PC-3 (cell line): ENCODE results near the gene GIMAP8. TPM values are rescaled to one million over a fixed set of nuclear protein-coding genes. Genes with fewer than 3 reads are reported as not detected.

ENCODE experiments used
- ATAC-seq: fragments of 200-7000 bp; cut with Tn5 transposase; 2 replicates; pipeline ENCODE4 v1.9.1; 2020; ENCODE audit warnings: mild to moderate bottlenecking, moderate library complexity
- BruUV-seq: library from RNA; stranded (reverse); fragments of 400-500 nt; replicated peaks from 2 replicates; lab custom pipeline; 2021; lab: Mats Ljungman, UMichigan
- CTCF ChIA-PET: fragments of 300-600 bp; sonication (Branson Sonifier 250); formaldehyde crosslinking; loops from one replicate; lab custom pipeline; 2022; ENCODE audit warnings: antibody characterized with exemption; lab: Charles Lee
- POLR2A ChIA-PET: fragments of 300-600 bp; sonication (Branson Sonifier 250); formaldehyde crosslinking; loops from one replicate; lab custom pipeline; 2022; ENCODE audit warnings: antibody characterized with exemption; ENCODE audit not compliant: unreplicated experiment; lab: Charles Lee
- DNase-seq: peaks from one replicate; pipeline ENCODE4 v3.0.0-alpha.2; 2015
- H2AFZ ChIP-seq: fragments of 300-600 bp; sonication (generic); 2 replicates; pipeline ENCODE4 v1.6.0; 2016; ENCODE audit warnings: antibody characterized with exemption, low read length
- H3F3A ChIP-seq: fragments of 300-600 bp; sonication (generic); one replicate; pipeline ENCODE4 v1.6.0; 2017; ENCODE audit warnings: antibody characterized with exemption, low read length, control low read depth, mild to moderate bottlenecking; ENCODE audit not compliant: unreplicated experiment
- H3K27ac ChIP-seq: fragments of 300-600 bp; sonication (generic); 2 replicates; pipeline ENCODE4 v1.5.1; 2016; ENCODE audit warnings: mild to moderate bottlenecking, low read length
- H3K27me3 ChIP-seq: fragments of 300-600 bp; sonication (generic); 2 replicates; pipeline ENCODE4 v1.6.1; 2016; ENCODE audit warnings: low read length, mixed read lengths
- H3K36me3 ChIP-seq: fragments of 300-600 bp; sonication (generic); 2 replicates; pipeline ENCODE4 v1.6.1; 2016; ENCODE audit warnings: low read depth, mixed run types, low read length, mixed read lengths
- H3K4me1 ChIP-seq: fragments of 300-600 bp; sonication (generic); 2 replicates; pipeline ENCODE4 v1.5.1; 2016; ENCODE audit warnings: low read length; ENCODE audit not compliant: insufficient read depth
- H3K4me2 ChIP-seq: fragments of 300-600 bp; sonication (generic); 2 replicates; pipeline ENCODE4 v1.6.0; 2016; ENCODE audit warnings: low read length
- H3K4me3 ChIP-seq: fragments of 300-600 bp; sonication (generic); 2 replicates; pipeline ENCODE4 v1.5.1; 2016; ENCODE audit warnings: mild to moderate bottlenecking, low read length, mixed read lengths
- H3K79me2 ChIP-seq: fragments of 300-600 bp; sonication (generic); 2 replicates; pipeline ENCODE4 v1.6.1; 2017; ENCODE audit warnings: low read length, mixed read lengths
- H3K9ac ChIP-seq: fragments of 300-600 bp; sonication (generic); 2 replicates; pipeline ENCODE4 v1.6.0; 2016; ENCODE audit warnings: mild to moderate bottlenecking, low read length
- H3K9me2 ChIP-seq: fragments of 300-600 bp; sonication (generic); replicated peaks from 2 replicates; pipeline ENCODE4 v1.6.1; 2016; ENCODE audit warnings: mixed run types, low read length, mixed read lengths
- H3K9me3 ChIP-seq: fragments of 300-600 bp; sonication (generic); 2 replicates; pipeline ENCODE4 v1.6.1; 2016; ENCODE audit warnings: low read length, mixed read lengths
- H4K20me1 ChIP-seq: fragments of 300-600 bp; sonication (generic); 2 replicates; pipeline ENCODE4 v1.6.1; 2016; ENCODE audit warnings: low read length, mixed read lengths
- EZH2 ChIP-seq: fragments of 300-600 bp; sonication (generic); IDR thresholded peaks from one replicate; pipeline ENCODE4 v1.6.1; 2017; ENCODE audit warnings: antibody characterized with exemption, mild to moderate bottlenecking, low read length; ENCODE audit not compliant: unreplicated experiment
- EZH2phosphoT487 ChIP-seq: fragments of 300-600 bp; sonication (generic); IDR thresholded peaks from 2 replicates; pipeline ENCODE4 v1.6.1; 2018; ENCODE audit warnings: mild to moderate bottlenecking, antibody characterized with exemption, low read length, borderline replicate concordance
- intact Hi-C: fragments of 100-400 bp; cut with micrococcal nuclease; formaldehyde crosslinking; loops from 2 replicates; pipeline ENCODE4 v1.9.0; 2023
- total RNA-seq: library from RNA; depleted of rRNA; stranded (reverse); fragments of >200 nt; gene quantifications from 2 replicates; pipeline ENCODE4 v1.2.3, GENCODE V29; 2014
- TF ChIP-seq, protein P1 (sequence below): fragments of 300-600 bp; sonication (generic); conservative IDR thresholded peaks from 2 replicates; pipeline ENCODE4 v1.5.1; 2017; ENCODE audit warnings: antibody characterized with exemption, low read depth, mild to moderate bottlenecking, low read length

GIMAP8 gene
- total RNA-seq, 1 experiment from 2014 or later: not detected

GRCh38 chr7:150458235-150458634 is 7.8 kb downstream of the GIMAP8 start:
- TF ChIP-seq EZH2phosphoT487 (no peak), EZH2 (no peak)
- TF ChIP-seq, protein P1, sequence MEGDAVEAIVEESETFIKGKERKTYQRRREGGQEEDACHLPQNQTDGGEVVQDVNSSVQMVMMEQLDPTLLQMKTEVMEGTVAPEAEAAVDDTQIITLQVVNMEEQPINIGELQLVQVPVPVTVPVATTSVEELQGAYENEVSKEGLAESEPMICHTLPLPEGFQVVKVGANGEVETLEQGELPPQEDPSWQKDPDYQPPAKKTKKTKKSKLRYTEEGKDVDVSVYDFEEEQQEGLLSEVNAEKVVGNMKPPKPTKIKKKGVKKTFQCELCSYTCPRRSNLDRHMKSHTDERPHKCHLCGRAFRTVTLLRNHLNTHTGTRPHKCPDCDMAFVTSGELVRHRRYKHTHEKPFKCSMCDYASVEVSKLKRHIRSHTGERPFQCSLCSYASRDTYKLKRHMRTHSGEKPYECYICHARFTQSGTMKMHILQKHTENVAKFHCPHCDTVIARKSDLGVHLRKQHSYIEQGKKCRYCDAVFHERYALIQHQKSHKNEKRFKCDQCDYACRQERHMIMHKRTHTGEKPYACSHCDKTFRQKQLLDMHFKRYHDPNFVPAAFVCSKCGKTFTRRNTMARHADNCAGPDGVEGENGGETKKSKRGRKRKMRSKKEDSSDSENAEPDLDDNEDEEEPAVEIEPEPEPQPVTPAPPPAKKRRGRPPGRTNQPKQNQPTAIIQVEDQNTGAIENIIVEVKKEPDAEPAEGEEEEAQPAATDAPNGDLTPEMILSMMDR: no peak
- Histone ChIP-seq H3K9me3 (0 out of 2 replicates have a peak, but pooled peaks cover 3% of the 10 kb centered on the region), H3K27me3 (peaks cover 14% of the 10 kb centered on the region; the same call in 1 of the 2 replicates), H3K36me3 (no peaks in the 10 kb centered on the region), H3K79me2 (no peaks in the 10 kb centered on the region), H3K9ac (no peak overlapping the region), H3K4me3 (no peak overlapping the region), H3K27ac (no peak overlapping the region), H2AFZ (no peak overlapping the region), H3K4me1 (no peaks in the 10 kb centered on the region), H4K20me1 (no peaks in the 10 kb centered on the region), H3F3A (no peaks in the 10 kb centered on the region), H3K9me2 (no peaks in the 10 kb centered on the region), H3K4me2 (no peak overlapping the region)
- no peak for DNase-seq
- ChIA-PET CTCF (no interaction called here), POLR2A (no interaction called here)
- ATAC-seq: no peak
- BruUV-seq: no TSS peak
- intact Hi-C loops: no loop called here

GRCh38 chr7:150458756-150459155 is 8.3 kb downstream of the GIMAP8 start:
- intact Hi-C loops: no loop called here
- Histone ChIP-seq H3F3A (no peaks in the 10 kb centered on the region), H3K27ac (no peak overlapping the region), H3K27me3 (peaks cover 9% of the 10 kb centered on the region; the same call in 1 of the 2 replicates), H3K4me3 (no peak overlapping the region), H3K36me3 (no peaks in the 10 kb centered on the region), H3K9ac (no peak overlapping the region), H3K4me1 (no peaks in the 10 kb centered on the region), H3K9me3 (0 out of 2 replicates have a peak, but pooled peaks cover 3% of the 10 kb centered on the region), H3K9me2 (no peaks in the 10 kb centered on the region), H4K20me1 (no peaks in the 10 kb centered on the region), H3K4me2 (no peak overlapping the region), H3K79me2 (no peaks in the 10 kb centered on the region), H2AFZ (no peak overlapping the region)
- DNase-seq (no peak), ATAC-seq (no peak)
- TF ChIP-seq EZH2: no peak
- TF ChIP-seq EZH2phosphoT487: no peak
- TF ChIP-seq, protein P1: no peak
- CTCF ChIA-PET: no interaction called here
- POLR2A ChIA-PET: no interaction called here
- no TSS peak for BruUV-seq

GRCh38 chr7:150461520-150461919 is 11.1 kb downstream of the GIMAP8 start:
- POLR2A ChIA-PET: no interaction called here
- DNase-seq (no peak), ATAC-seq (no peak)
- H3K4me3 ChIP-seq: no peak overlapping the region
- H3F3A ChIP-seq: no peaks in the 10 kb centered on the region
- H3K79me2 ChIP-seq: no peaks in the 10 kb centered on the region
- no peaks in the 10 kb centered on the region; the same call in 1 of the 2 replicates for H3K4me1 ChIP-seq
- H2AFZ ChIP-seq: no peak overlapping the region
- no peak overlapping the region for H3K4me2 ChIP-seq
- no peaks in the 10 kb centered on the region for H3K9me2 ChIP-seq
- no TSS peak for BruUV-seq
- no peaks in the 10 kb centered on the region for H4K20me1 ChIP-seq
- CTCF ChIA-PET: no interaction called here
- 0 out of 2 replicates have a peak, but pooled peaks cover 2% of the 10 kb centered on the region for H3K9me3 ChIP-seq
- no peak overlapping the region for H3K9ac ChIP-seq
- H3K36me3 ChIP-seq: no peaks in the 10 kb centered on the region
- H3K27ac ChIP-seq: no peak overlapping the region
- intact Hi-C loops: no loop called here
- H3K27me3 ChIP-seq: no peaks in the 10 kb centered on the region; the same call in 1 of the 2 replicates
- TF ChIP-seq EZH2 (no peak), EZH2phosphoT487 (no peak)
- TF ChIP-seq, protein P1: no peak
